Stimulated activated CD4-positive, alpha-beta T cell treated with anti-CD3 and anti-CD28 coated beads, Interleukin-4, amount 100 ng/mL, for 4 hours (primary cell): Measurements from ENCODE around the gene TECPR2.
A peak's percentile ranks its signal among the peaks of the same experiment; 100 is the strongest.
"Not testable (repeated sequence)": the region's sequence is repeated elsewhere in the genome, so short reads cannot be mapped to it uniquely, and the experiment has no call there.

Source experiments
- DNase-seq, 2 experiments: peaks; one replicate each; pipeline ENCODE4 v3.0.0-alpha.2; 2020

Gene TECPR2

DNA sequence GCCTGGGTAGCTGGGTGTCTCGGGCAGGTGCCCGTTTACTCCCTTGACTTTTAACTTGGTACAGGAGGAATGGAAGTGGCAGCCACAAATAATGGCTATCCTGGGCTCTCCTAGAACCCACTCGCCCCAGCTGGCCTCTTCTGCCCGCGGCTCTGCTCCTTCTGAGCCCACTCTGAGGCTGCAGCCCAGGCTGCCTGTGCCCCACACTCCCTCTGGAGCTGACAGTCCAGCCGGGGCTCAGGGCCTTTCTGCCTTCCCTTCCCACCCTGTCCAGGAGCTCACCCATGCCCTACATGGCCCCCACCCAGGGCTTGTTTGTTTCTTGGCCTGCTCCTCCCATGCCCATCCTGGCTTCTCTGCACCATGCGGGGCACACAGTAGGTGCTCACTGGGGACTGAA is 27.6 kb upstream of the TECPR2 start:
- DNase-seq: no peak

DNA sequence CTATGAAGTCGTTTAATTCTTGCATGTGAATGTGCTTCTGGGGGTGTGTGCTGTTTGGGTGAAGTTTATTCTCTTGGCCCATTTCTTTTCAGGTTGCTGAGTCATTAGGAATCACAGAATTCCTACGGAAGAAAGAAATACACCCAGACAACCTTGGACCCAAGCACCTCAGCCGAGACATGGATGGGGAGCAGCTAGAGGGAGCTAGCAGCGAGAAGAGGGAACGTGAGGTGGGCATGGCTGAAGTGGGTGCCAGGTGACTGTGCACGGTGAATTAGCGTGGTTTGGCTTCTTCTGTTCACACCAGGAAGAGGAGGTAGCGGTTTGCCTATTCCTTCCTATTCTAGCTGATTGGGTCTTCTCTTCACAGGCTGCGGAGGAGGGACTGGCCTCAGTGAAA is 24.0 kb upstream of the TECPR2 start:
- no peak for DNase-seq

- DNase-seq: no peak
These were observed 21.2 kb upstream of the TECPR2 start for GRCh38 chr14:102341566-102341965.

DNA sequence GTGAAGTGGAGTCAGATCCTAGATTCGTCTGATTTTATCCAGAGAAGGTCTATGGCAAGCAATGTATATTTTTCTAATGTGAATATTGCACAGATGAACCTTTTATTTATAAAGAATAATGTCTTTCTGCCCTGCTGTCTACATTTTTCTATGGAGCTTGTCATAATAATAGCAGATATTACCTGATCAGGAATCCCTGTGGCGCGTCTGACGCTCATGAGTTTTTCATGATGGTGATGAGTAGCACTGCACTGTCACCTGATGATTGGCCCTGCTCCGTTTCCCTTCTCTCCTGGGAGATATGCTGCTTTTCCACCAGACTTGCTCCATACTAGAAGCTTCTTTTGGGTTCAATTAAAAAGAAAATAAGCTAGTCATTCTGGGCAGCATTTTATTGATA is 20.5 kb upstream of the TECPR2 start:
- no peak for DNase-seq

DNA sequence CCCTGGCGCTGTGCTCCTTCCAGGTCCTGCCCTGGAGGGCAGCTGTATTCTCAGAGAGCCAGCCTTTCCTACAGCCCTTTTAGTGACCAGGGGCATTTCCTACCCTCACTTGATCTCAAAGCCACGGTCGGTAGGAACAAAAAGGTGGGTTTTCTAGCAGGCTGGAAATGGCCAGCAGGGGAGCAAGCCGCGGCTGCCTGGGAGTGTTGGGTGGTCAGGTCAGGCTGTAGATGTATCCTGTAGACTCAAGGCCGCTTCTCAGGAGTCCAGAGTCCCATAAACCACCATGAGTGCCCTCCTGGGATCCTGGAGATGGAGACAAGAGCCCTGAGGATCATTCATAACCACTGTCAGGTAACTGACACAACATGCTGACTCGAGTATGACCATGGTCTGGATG is 18.7 kb upstream of the TECPR2 start:
- no peak for DNase-seq

- DNase-seq: no peak
These were observed 18.3 kb upstream of the TECPR2 start for GRCh38 chr14:102344485-102344884.

DNA sequence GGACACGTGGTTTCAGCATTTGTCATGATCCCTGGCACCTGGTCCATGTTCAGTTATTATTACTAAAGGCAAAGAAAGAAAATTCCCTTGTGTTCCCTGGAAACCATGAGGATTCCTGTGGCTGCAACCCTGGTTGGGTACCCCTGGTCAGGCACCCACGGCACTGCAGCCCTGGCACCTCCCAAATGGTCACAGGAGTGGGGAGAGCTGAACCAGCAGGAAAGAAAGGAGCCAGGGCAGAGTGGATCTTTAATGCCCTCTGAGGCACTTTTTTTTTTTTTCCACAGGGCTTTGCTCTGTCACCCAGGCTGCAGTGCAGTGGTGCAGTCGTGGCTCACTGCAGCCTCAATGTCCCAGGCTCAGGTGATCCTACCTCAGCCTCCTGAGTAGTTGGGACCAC is 17.5 kb upstream of the TECPR2 start:
- no peak for DNase-seq

DNA sequence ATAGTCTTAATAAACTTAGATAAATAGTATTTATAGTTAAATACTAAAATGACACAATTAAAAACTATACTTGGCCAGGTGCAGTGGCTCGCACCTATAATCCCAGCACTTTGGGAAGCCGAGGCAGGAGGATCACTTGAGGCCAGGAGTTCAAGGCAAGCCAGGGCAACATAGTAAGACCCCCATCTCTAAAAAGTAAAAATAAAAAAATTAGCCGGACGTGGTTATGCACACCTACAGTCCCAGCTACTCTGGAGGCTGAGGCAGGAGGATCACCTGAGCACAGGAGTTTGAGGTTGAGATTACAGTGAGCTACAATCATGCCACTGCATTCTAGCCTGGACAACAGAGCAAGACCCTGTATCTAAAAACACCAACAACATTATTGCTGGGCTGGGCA is 16.1 kb upstream of the TECPR2 start:
- no peak for DNase-seq

GRCh38 chr14:102348376-102348775 is 14.4 kb upstream of the TECPR2 start:
- DNase-seq: no peak

- no peak for DNase-seq
These were observed 11.7 kb upstream of the TECPR2 start for GRCh38 chr14:102351023-102351422.

DNA sequence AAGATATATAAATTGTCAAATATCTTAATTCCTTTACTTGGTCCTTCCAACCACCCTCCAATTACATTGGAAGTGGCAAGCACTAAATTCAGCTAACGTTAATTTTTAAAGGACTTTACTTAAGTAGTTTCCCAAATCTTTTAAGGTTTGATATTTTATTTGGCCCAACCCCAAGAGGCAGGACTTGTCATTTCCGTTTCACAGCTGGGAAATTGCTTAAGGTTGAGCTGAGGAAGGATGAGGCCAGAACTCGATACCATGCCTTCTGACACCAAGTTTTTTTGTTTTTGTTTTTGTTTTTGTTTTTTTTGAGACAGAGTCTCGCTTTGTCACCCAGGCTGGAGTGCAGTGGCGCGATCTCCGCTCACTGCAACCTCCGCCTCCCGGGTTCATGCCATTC is 11.1 kb upstream of the TECPR2 start:
- DNase-seq: not testable (repeated sequence)

GRCh38 chr14:102352213-102352612 is 10.5 kb upstream of the TECPR2 start:
- DNase-seq: no peak

DNA sequence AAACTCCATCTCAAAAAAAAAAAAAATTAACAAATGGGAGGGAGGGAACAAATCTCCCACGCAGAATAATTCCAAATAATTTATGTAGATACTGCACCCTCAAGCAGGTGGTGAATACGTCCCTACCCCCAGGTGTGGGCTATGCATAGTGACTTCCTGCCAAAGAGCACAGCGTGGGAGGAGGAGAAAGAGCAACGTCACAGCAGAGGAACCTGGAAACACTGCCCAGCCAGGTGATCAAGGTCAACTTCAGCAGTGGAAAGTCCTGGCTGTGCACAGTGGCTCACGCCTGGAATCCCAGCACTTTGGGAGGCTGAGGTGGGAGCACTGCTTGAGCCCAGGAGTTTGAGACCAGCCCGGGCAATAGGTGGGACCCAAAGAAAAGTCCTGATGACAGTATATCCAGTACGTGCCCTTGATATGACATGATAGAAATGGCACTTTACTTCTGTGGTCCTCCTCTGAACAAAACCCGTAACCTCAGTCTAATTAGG is 9.6 kb upstream of the TECPR2 start:
- DNase-seq: no peak

DNA sequence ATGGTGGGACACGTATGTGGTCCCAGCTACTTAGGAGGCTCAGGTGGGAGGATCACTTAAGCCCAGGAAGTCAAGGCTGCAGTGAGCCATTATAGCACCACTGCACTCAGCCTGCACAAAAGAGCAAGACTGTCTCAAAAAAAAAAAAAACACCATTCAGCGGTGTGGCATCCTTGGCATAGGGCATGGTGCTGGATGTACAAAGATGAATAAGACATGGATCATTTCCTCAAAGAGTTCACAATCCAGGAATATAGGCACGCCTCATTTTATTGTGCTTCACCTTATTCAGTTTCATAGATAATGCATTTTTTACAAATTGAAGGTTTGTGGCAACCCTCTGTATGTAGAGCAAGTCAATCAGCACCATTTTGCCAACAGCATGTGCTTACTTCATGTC is 6.5 kb upstream of the TECPR2 start:
- no peak for DNase-seq

GRCh38 chr14:102359341-102359740 is 3.4 kb upstream of the TECPR2 start:
- no peak for DNase-seq

DNA sequence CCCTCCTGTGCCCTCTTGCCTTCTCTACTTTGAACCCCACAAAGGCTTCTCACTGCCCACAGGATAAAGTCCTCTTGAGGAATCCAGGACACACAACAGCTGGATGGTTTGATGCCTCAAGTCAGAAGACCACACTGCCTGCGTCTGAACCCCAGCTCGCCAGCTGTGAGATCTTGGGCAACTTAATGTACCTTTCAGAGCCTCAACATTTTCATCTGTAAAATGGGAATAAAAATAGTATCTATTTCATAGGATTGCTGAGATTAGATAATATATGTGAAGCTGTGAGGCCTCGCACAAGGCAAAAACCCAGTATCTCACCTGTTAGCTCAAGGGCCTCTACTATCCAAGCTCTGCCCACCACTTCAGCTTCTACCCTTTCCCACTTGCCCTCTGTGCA is 2.4 kb upstream of the TECPR2 start:
- no peak for DNase-seq

DNA sequence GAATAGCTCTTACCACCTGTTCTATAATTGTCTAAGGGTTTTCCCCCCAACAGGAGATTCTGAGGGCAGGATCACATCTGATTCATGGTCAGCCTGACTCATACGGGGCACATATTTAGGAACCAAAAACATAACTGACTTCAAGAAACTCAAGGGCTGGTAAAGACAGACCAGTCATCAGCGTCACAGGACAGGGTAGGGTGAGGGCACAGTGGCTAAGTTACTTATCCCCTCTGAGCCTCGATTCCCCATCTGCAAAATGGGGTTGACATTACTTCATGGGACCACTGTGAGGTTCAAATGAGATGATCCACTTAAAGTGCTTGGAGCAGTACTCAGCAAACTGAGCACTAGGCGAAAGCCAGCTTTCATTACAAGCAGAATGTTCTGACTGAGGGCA is 657 bp upstream of the TECPR2 start:
- DNase-seq: peak; percentile 33 to 57

GRCh38 chr14:102363182-102363943 is 622 bp downstream of the TECPR2 start:
- peak in 1 of 2 experiments; percentile 7 for DNase-seq

DNA sequence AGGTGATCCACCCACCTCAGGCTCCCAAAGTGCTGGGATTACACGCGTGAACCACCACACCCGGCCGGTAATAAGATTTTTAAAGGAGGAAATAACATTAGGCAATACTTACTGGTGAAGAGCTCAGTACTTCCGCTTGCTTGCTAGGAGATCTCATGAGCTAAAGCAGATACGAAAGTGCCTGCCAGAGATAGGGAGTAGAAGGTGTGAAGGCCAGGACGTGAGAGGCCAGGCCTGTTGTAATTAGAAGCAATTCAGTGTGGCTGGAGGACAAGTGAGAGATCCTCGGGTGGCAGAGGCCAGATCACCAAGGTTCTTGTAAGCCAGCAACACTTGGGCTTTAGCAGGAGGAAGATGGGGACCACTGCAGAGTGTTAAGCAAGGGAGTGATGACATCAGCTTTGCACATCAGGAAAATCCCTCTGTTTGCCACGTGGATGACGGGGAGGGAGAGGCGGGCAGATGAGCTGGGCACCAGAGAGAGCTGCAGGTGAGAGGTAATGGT is 7.6 kb downstream of the TECPR2 start:
- no peak for DNase-seq

- DNase-seq: no peak
These were observed 8.6 kb downstream of the TECPR2 start for GRCh38 chr14:102371361-102371760.

GRCh38 chr14:102373110-102373509 is 10.4 kb downstream of the TECPR2 start:
- DNase-seq: no peak

DNA sequence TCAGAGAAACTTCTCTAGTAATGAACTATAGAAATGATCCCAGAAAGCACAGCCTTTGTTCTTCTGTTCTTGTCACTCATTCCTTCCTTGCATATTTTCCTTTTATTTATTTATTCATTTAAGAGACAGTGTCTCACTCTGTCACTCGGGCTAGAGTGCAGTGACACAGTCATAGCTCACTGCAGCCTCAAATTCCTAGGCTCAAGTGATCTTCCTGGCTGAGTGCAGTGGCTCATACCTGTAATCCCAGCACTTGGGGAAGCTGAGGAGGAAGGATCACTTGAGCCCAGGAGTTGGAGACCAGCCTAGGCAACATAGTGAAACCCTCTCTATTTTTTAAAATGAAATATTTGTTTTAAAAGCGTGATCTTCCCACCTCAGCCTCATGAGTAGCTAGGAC is 11.5 kb downstream of the TECPR2 start:
- no peak for DNase-seq

DNA sequence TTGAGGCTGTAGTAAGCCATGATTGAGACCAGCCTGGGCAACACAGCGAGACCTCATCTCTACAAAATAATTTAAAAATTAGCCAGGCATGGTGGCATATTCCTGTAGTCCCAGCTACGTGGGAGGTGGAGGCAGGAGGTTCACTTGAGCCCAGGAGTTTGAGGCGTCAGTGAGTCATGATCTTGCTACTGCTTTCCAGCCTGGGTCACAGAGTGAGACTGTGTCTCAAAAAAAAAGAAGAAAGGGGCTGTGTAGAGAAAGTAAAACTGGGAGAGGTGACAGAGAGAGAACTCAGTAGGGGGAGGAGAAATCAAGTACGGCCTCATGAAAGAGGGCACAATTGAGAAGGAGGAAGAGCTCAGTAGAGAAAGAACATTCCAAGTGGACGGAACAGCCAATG is 12.4 kb downstream of the TECPR2 start:
- no peak for DNase-seq

DNA sequence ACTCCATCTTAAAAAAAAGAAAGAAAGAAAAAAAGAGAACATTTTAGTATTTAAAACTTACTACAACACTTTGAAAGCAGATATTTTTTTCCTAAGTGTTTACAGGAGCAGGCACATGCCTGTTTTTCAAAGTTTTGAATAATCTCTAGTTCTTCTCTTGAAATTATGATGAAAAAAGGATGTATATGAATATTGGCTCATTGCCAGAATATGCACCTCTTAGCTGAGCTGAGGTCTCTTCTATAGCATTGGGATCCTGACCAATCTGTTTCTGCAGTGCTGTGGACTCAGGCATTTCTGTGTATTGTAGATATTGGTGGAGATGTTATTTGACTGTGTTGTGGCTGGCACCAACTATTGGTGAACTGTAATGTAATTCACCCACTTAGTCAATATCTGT is 15.0 kb downstream of the TECPR2 start:
- no peak for DNase-seq

- DNase-seq: no peak
These were observed 16.1 kb downstream of the TECPR2 start for GRCh38 chr14:102378830-102379229.
